ENCODE results near the gene ATF7.
"Not testable (repeated sequence)": the region's sequence is repeated elsewhere in the genome, so short reads cannot be mapped to it uniquely, and the experiment has no call there.

ATF7 gene

GRCh38 chr12:53625946-53626701 is at the start of gene ATF7:
TSS of gene ATF7 (minus strand) at chr12:53626382. CDS start at chr12:53601000, 25,382 bp downstream.
- in situ Hi-C loops (cut with MboI; ENCODE audit: low sequenced_read_pairs), result no loop called here

GRCh38 chr12:53674977-53675700 is 49.0 kb upstream of the ATF7 start:
- in situ Hi-C loops (cut with MboI; ENCODE audit: low sequenced_read_pairs), result loop anchor here (10.0 kb wide), 1 partner anchor 130 kb away; no protein-coding TSS in a partner anchor

GRCh38 chr12:53670971-53671370 is 44.8 kb upstream of the ATF7 start:
- in situ Hi-C loops (cut with MboI; ENCODE audit: low sequenced_read_pairs), result loop anchor here (10.0 kb wide), 1 partner anchor 126 kb away; no protein-coding TSS in a partner anchor

- in situ Hi-C loops (cut with MboI; ENCODE audit: low sequenced_read_pairs), result loop anchor here (10.0 kb wide), 1 partner anchor 126 kb away; no protein-coding TSS in a partner anchor
Observed at GRCh38 chr12:53670308-53670707, 44.1 kb upstream of the ATF7 start.

- in situ Hi-C loops (cut with MboI; ENCODE audit: low sequenced_read_pairs), result no loop called here
Observed at GRCh38 chr12:53667080-53667479, 40.9 kb upstream of the ATF7 start.

- in situ Hi-C loops (cut with MboI; ENCODE audit: low sequenced_read_pairs), result no loop called here
Observed at GRCh38 chr12:53664936-53665335, 38.8 kb upstream of the ATF7 start.

- in situ Hi-C loops (cut with MboI; ENCODE audit: low sequenced_read_pairs), result no loop called here
Observed at GRCh38 chr12:53664191-53664590, 38.0 kb upstream of the ATF7 start.

GRCh38 chr12:53660041-53660440 is 33.9 kb upstream of the ATF7 start:
- in situ Hi-C loops (cut with MboI; ENCODE audit: low sequenced_read_pairs), result no loop called here

GRCh38 chr12:53659571-53659981 is 33.4 kb upstream of the ATF7 start:
- in situ Hi-C loops (cut with MboI; ENCODE audit: low sequenced_read_pairs), result no loop called here

GRCh38 chr12:53659011-53659551 is 32.9 kb upstream of the ATF7 start:
- in situ Hi-C loops (cut with MboI; ENCODE audit: low sequenced_read_pairs), result no loop called here

GRCh38 chr12:53657041-53657440 is 30.9 kb upstream of the ATF7 start:
- in situ Hi-C loops (cut with MboI; ENCODE audit: low sequenced_read_pairs), result no loop called here

GRCh38 chr12:53653595-53653994 is 27.4 kb upstream of the ATF7 start:
- in situ Hi-C loops (cut with MboI; ENCODE audit: low sequenced_read_pairs), result no loop called here

GRCh38 chr12:53652366-53652765 is 26.2 kb upstream of the ATF7 start:
- in situ Hi-C loops (cut with MboI; ENCODE audit: low sequenced_read_pairs), result no loop called here

GRCh38 chr12:53651737-53652136 is 25.6 kb upstream of the ATF7 start:
- in situ Hi-C loops (cut with MboI; ENCODE audit: low sequenced_read_pairs), result no loop called here

- in situ Hi-C loops (cut with MboI; ENCODE audit: low sequenced_read_pairs), result not testable (repeated sequence)
Observed at GRCh38 chr12:53646300-53646699, 20.1 kb upstream of the ATF7 start.

GRCh38 chr12:53645165-53645564 is 19.0 kb upstream of the ATF7 start:
- in situ Hi-C loops (cut with MboI; ENCODE audit: low sequenced_read_pairs), result no loop called here

GRCh38 chr12:53644133-53644532 is 18.0 kb upstream of the ATF7 start:
- in situ Hi-C loops (cut with MboI; ENCODE audit: low sequenced_read_pairs), result no loop called here

GRCh38 chr12:53643232-53643979 is 17.2 kb upstream of the ATF7 start:
- in situ Hi-C loops (cut with MboI; ENCODE audit: low sequenced_read_pairs), result no loop called here

- in situ Hi-C loops (cut with MboI; ENCODE audit: low sequenced_read_pairs), result no loop called here
Observed at GRCh38 chr12:53638057-53638456, 11.9 kb upstream of the ATF7 start.

- in situ Hi-C loops (cut with MboI; ENCODE audit: low sequenced_read_pairs), result no loop called here
Observed at GRCh38 chr12:53636641-53637040, 10.5 kb upstream of the ATF7 start.

GRCh38 chr12:53635708-53636107 is 9.5 kb upstream of the ATF7 start:
- in situ Hi-C loops (cut with MboI; ENCODE audit: low sequenced_read_pairs), result not testable (repeated sequence)

All from HL-60/S4 (cell line).